Measurements from ENCODE around the gene TRIM50. TPM values are rescaled to one million over a fixed set of nuclear protein-coding genes. Genes with fewer than 3 reads are reported as not detected.

The TRIM50 gene
- total RNA-seq, 1 experiment from 2014 or later = not detected

DNA sequence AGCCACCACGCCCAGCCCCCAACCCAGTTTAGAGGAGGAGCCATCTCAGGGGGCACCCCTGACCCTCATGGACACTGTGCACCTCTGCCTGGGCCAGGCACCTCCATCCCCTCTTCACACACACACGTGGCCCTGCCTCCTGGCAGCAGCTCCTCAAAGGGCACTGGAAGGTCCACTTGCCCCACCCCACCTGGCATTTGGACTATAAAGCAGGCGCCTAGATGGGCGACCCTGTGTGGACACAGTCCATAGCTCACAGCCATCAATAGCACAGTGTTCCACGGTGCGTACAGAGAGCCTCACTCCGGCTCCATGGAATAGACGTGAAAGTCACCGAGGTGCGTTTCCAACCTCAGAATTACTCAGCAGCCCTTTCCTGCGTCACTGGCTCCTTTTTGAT is 41.1 kb upstream of the TRIM50 start:
- ATAC-seq (peak; percentile 31; the same call in 1 of the 2 replicates), DNase-seq (ENCODE audit: low read depth, low spot score) (no peak)
- Histone ChIP-seq H3K27me3 (ENCODE audit: control insufficient read depth, insufficient read depth, low read length) (no peaks in the 10 kb centered on the region), H3K9me3 (ENCODE audit: control insufficient read depth, insufficient read depth, low read depth, low read length) (no peaks in the 10 kb centered on the region), H3K36me3 (ENCODE audit: control insufficient read depth, insufficient read depth, low read length) (no peaks in the 10 kb centered on the region), H3K4me3 (ENCODE audit: low read depth in 2 of 2, low read length in 2 of 2) (no peak overlapping the region), H3K4me1 (ENCODE audit: control insufficient read depth, insufficient read depth, low read length) (peaks cover 3% of the 10 kb centered on the region; the same call in 1 of the 2 replicates), H3K27ac (ENCODE audit: low read length) (no peak overlapping the region)
- BruUV-seq (replicated peaks) = no TSS peak
- TF ChIP-seq SIN3A (IDR thresholded peaks at IDR 0.05; ENCODE audit: borderline replicate concordance, insufficient read depth, low read depth, low read length) (no peak), TCF7L2 (IDR thresholded peaks at IDR 0.05; ENCODE audit: low read depth, low read length) (no peak), POLR2AphosphoS5 (IDR thresholded peaks at IDR 0.05; ENCODE audit: low read depth, low read length) (no peak)
- TF ChIP-seq, protein P1, sequence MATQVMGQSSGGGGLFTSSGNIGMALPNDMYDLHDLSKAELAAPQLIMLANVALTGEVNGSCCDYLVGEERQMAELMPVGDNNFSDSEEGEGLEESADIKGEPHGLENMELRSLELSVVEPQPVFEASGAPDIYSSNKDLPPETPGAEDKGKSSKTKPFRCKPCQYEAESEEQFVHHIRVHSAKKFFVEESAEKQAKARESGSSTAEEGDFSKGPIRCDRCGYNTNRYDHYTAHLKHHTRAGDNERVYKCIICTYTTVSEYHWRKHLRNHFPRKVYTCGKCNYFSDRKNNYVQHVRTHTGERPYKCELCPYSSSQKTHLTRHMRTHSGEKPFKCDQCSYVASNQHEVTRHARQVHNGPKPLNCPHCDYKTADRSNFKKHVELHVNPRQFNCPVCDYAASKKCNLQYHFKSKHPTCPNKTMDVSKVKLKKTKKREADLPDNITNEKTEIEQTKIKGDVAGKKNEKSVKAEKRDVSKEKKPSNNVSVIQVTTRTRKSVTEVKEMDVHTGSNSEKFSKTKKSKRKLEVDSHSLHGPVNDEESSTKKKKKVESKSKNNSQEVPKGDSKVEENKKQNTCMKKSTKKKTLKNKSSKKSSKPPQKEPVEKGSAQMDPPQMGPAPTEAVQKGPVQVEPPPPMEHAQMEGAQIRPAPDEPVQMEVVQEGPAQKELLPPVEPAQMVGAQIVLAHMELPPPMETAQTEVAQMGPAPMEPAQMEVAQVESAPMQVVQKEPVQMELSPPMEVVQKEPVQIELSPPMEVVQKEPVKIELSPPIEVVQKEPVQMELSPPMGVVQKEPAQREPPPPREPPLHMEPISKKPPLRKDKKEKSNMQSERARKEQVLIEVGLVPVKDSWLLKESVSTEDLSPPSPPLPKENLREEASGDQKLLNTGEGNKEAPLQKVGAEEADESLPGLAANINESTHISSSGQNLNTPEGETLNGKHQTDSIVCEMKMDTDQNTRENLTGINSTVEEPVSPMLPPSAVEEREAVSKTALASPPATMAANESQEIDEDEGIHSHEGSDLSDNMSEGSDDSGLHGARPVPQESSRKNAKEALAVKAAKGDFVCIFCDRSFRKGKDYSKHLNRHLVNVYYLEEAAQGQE (IDR thresholded peaks at IDR 0.05; ENCODE audit: insufficient read depth in 1 of 2, low read depth in 2 of 2, low read length in 1 of 2) = no peak
- TF ChIP-seq, protein P2, sequence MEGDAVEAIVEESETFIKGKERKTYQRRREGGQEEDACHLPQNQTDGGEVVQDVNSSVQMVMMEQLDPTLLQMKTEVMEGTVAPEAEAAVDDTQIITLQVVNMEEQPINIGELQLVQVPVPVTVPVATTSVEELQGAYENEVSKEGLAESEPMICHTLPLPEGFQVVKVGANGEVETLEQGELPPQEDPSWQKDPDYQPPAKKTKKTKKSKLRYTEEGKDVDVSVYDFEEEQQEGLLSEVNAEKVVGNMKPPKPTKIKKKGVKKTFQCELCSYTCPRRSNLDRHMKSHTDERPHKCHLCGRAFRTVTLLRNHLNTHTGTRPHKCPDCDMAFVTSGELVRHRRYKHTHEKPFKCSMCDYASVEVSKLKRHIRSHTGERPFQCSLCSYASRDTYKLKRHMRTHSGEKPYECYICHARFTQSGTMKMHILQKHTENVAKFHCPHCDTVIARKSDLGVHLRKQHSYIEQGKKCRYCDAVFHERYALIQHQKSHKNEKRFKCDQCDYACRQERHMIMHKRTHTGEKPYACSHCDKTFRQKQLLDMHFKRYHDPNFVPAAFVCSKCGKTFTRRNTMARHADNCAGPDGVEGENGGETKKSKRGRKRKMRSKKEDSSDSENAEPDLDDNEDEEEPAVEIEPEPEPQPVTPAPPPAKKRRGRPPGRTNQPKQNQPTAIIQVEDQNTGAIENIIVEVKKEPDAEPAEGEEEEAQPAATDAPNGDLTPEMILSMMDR (IDR thresholded peaks at IDR 0.05) = no peak
- ChIA-PET CTCF (interaction anchor here (0.6 kb wide), 1 partner anchor 652 kb away, joined by 3 read pairs; no protein-coding TSS in a partner anchor), POLR2A (no interaction called here)
- in situ Hi-C loops (cut with HindIII; ENCODE audit: low pct_unique_long_range_greater_than_20kb, low sequenced_read_pairs) = no loop called here
- intact Hi-C loops (cut with micrococcal nuclease; ENCODE audit: unreplicated experiment) = no loop called here

DNA sequence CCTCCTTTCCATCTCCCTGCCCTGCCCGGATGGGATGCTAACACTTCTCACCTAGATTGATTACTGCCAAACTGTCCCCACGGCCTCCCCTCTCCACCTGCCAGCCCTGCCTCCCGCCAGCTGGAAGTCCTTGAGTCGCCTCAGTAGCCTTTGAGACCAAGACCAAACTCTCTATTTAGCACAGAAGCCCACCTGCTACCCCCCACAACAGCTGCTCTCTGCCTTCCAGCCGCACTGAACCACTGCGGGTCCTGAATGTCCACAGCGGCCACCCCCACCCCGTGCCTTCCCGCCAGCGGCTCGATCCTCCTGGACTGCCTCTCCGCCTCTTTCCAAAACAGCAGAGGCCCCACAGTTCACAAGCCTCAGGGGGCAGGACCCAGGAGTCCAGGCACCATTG is 39.1 kb upstream of the TRIM50 start:
- in situ Hi-C loops (cut with HindIII; ENCODE audit: low pct_unique_long_range_greater_than_20kb, low sequenced_read_pairs) = no loop called here
- CTCF ChIA-PET = interaction anchor here (0.6 kb wide), 1 partner anchor 40 kb away, joined by 12 read pairs; no protein-coding TSS in a partner anchor
- POLR2A ChIA-PET = interaction anchor here (0.6 kb wide), 1 partner anchor 63 kb away, joined by 3 read pairs; no protein-coding TSS in a partner anchor
- DNase-seq (ENCODE audit: low read depth, low spot score) (no peak), ATAC-seq (no peak)
- no TSS peak for BruUV-seq (replicated peaks)
- Histone ChIP-seq H3K9me3 (ENCODE audit: control insufficient read depth, insufficient read depth, low read depth, low read length) (no peaks in the 10 kb centered on the region), H3K27ac (ENCODE audit: low read length) (no peak overlapping the region), H3K36me3 (ENCODE audit: control insufficient read depth, insufficient read depth, low read length) (no peaks in the 10 kb centered on the region), H3K27me3 (ENCODE audit: control insufficient read depth, insufficient read depth, low read length) (no peaks in the 10 kb centered on the region), H3K4me3 (ENCODE audit: low read depth in 2 of 2, low read length in 2 of 2) (no peak overlapping the region), H3K4me1 (ENCODE audit: control insufficient read depth, insufficient read depth, low read length) (peaks cover 3% of the 10 kb centered on the region; the same call in 1 of the 2 replicates)
- intact Hi-C loops (cut with micrococcal nuclease; ENCODE audit: unreplicated experiment) = no loop called here
- TF ChIP-seq POLR2AphosphoS5 (IDR thresholded peaks at IDR 0.05; ENCODE audit: low read depth, low read length) (no peak), SIN3A (IDR thresholded peaks at IDR 0.05; ENCODE audit: borderline replicate concordance, insufficient read depth, low read depth, low read length) (no peak), TCF7L2 (IDR thresholded peaks at IDR 0.05; ENCODE audit: low read depth, low read length) (no peak)
- TF ChIP-seq, protein P1 (IDR thresholded peaks at IDR 0.05; ENCODE audit: insufficient read depth in 1 of 2, low read depth in 2 of 2, low read length in 1 of 2) = no peak
- TF ChIP-seq, protein P2 (IDR thresholded peaks at IDR 0.05) = no peak
